CD4-positive, alpha-beta T cell treated with Interleukin-4 for 1 hour (primary cell): ENCODE data around the gene ZFR.
"Not testable (repeated sequence)": the region's sequence is repeated elsewhere in the genome, so short reads cannot be mapped to it uniquely, and the experiment has no call there.

Experiments used
- DNase-seq, 2 donors: peaks; one replicate each; pipeline ENCODE4 v3.0.0-alpha.2; 2020 to 2022

ZFR gene

DNA sequence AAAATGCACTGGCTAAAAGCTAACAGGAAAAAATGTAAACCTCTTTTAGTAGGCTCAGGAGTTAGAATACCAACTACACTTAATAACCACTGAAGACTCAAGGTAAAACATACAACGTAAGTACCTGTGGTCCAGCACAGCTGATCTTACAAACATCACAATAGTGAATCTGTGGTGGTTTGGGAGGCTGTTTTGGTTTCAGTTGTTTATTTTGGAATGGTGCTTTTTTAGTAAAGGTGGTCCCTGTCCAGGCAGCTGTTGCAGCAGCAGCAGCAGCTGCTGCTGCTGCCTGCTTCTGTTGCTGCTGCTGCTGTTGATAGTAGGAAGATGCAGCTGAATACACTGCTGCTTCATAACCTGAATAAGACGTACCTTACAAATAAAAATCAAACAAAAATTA is 37.9 kb downstream of the ZFR start:
- no peak for DNase-seq

GRCh38 chr5:32405507-32405906 is 39.0 kb downstream of the ZFR start:
- DNase-seq: no peak

GRCh38 chr5:32403760-32404159 is 40.8 kb downstream of the ZFR start:
- DNase-seq: no peak

GRCh38 chr5:32400401-32400800 is 44.1 kb downstream of the ZFR start:
- DNase-seq: no peak

- DNase-seq: not testable (repeated sequence)
These were observed 45.8 kb downstream of the ZFR start for GRCh38 chr5:32398754-32399153.

- DNase-seq: no peak
These were observed 49.6 kb downstream of the ZFR start for GRCh38 chr5:32394981-32395380.

- no peak for DNase-seq
These were observed 52.5 kb downstream of the ZFR start for GRCh38 chr5:32392039-32392438.

GRCh38 chr5:32390819-32391591 is 53.5 kb downstream of the ZFR start:
- peak in 1 of 2 donors; percentile 34 for DNase-seq

DNA sequence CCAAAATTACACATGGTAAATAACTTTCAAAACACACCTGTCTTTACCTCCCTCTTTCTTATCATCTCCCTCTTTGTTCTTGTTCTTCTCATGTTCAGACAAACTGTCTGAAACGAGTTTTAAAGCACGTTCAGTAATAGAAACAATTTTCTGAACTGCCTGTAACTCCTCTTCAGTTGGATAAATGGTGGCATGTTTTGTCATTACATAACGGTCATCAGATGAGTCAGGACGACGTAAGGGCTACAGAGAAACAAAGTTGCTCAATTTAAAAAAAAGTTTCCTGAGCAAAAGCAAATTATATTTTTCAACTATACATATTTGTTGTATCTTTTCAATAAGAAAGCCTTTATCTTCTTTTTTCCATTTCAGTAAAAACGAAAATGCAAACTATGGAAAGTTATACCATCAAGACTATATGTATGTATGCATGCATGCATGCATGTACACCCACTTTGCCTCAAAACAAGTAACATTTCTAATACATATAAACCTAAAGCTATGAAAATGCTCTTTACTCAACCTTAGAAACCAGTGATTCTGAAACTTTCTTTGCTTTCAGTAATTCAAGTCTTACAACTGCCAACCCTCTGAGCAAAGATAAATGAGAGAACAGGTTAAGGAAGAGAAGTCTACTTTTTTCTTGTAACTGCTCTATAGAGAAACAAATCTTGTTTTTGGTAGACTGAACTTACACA is 56.0 kb downstream of the ZFR start:
- DNase-seq: no peak

DNA sequence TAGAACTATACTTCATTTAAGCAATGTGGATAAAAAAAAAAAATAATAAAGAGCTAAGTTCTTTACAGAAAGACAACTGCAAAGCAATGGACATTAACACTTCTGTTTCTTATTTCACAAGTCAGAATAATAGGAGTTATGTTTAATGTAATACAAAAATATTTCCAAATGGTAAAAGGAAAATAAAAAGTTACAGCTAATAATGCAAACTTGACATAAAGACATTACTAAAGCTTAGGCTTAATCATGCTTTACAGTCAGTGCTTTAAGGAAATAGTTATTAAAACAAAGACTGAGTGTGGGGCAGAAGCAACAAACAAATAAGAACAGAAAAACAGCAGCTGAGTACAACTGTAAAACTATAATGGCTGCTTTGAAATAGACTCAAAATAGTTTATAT is 56.7 kb downstream of the ZFR start:
- no peak for DNase-seq

GRCh38 chr5:32387211-32387610 is 57.3 kb downstream of the ZFR start:
- DNase-seq: no peak

GRCh38 chr5:32384621-32385020 is 59.9 kb downstream of the ZFR start:
- DNase-seq: no peak

- DNase-seq: no peak
These were observed 61.0 kb downstream of the ZFR start for GRCh38 chr5:32383586-32383985.

GRCh38 chr5:32383065-32383464 is 61.5 kb downstream of the ZFR start:
- no peak for DNase-seq

- DNase-seq: no peak
These were observed 65.1 kb downstream of the ZFR start for GRCh38 chr5:32379421-32379820.

- no peak for DNase-seq
These were observed 65.6 kb downstream of the ZFR start for GRCh38 chr5:32378966-32379365.

- no peak for DNase-seq
These were observed 74.9 kb downstream of the ZFR start for GRCh38 chr5:32369542-32370155.

DNA sequence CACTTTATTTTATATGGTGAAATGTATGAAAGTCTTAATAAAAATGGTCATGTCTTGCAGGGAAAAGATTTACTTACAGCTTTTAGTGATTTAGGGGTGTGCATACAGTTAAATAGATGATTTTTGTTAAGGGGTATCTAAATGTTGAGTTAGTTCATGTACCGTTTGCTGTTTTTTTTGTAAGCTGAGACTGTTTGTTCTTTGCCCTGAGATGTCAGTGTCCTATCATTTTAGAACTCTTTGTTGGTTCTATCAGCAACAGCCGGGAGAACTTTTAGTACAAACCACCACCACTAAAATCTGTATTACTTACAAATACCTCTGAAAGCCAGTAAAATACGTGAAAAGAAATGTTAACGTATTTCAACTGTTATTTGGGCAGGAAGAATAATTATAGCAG is 75.5 kb downstream of the ZFR start:
- no peak for DNase-seq

- DNase-seq: not testable (repeated sequence)
These were observed 77.3 kb downstream of the ZFR start for GRCh38 chr5:32367271-32367670.

- no peak for DNase-seq
These were observed 78.9 kb downstream of the ZFR start for GRCh38 chr5:32365623-32366022.

- DNase-seq: no peak
These were observed 81.5 kb downstream of the ZFR start for GRCh38 chr5:32363030-32363429.

GRCh38 chr5:32362527-32362926 is 82.0 kb downstream of the ZFR start:
- DNase-seq: no peak

GRCh38 chr5:32360906-32361305 is 83.6 kb downstream of the ZFR start:
- no peak for DNase-seq

GRCh38 chr5:32358611-32359010 is 85.9 kb downstream of the ZFR start:
- no peak for DNase-seq
